Measurements from ENCODE around the gene PPM1L. TPM values are rescaled to one million over a fixed set of nuclear protein-coding genes. Genes with fewer than 3 reads are reported as not detected.

Gene PPM1L
- total RNA-seq, 1 donor: 0.86 TPM

GRCh38 chr3:161101609-161102008, 345.6 kb downstream of the PPM1L start:
- DNase-seq (ENCODE audit: low read depth): no peak
- TF ChIP-seq CTCF (IDR thresholded peaks at IDR 0.05; ENCODE audit: insufficient read depth, low read depth, low read length): no peak
- no peak overlapping the region for H3K4me3 ChIP-seq (ENCODE audit: low read depth, low read length)

- no peak for DNase-seq (ENCODE audit: low read depth)
- no peak for TF ChIP-seq CTCF (IDR thresholded peaks at IDR 0.05; ENCODE audit: insufficient read depth, low read depth, low read length)
- peak overlapping the region; percentile 76 for H3K4me3 ChIP-seq (ENCODE audit: low read depth, low read length)
Measured at GRCh38 chr3:161103776-161104385, 347.9 kb downstream of the PPM1L start.

- peak; percentile 65 for DNase-seq (ENCODE audit: low read depth)
- H3K4me3 ChIP-seq (ENCODE audit: low read depth, low read length): peak within 1 kb of the TSS; percentile 76
- TF ChIP-seq CTCF (IDR thresholded peaks at IDR 0.05; ENCODE audit: insufficient read depth, low read depth, low read length): no peak
Measured at GRCh38 chr3:161104561-161105551, 348.8 kb downstream of the PPM1L start, which contains the start of gene B3GALNT1. Gene B3GALNT1 (minus strand): TSS chr3:161105349. CDS start chr3:161086754, 18,595 bp downstream.

GRCh38 chr3:161107311-161107710, 351.3 kb downstream of the PPM1L start:
- no peak overlapping the region for H3K4me3 ChIP-seq (ENCODE audit: low read depth, low read length)
- DNase-seq (ENCODE audit: low read depth): no peak
- no peak for TF ChIP-seq CTCF (IDR thresholded peaks at IDR 0.05; ENCODE audit: insufficient read depth, low read depth, low read length)

- peak; percentile 9 for DNase-seq (ENCODE audit: low read depth)
- no peak for TF ChIP-seq CTCF (IDR thresholded peaks at IDR 0.05; ENCODE audit: insufficient read depth, low read depth, low read length)
- no peak overlapping the region for H3K4me3 ChIP-seq (ENCODE audit: low read depth, low read length)
Measured at GRCh38 chr3:161108840-161109239, 352.8 kb downstream of the PPM1L start.

GRCh38 chr3:161117646-161118045, 361.6 kb downstream of the PPM1L start:
- no peak overlapping the region for H3K4me3 ChIP-seq (ENCODE audit: low read depth, low read length)
- no peak for TF ChIP-seq CTCF (IDR thresholded peaks at IDR 0.05; ENCODE audit: insufficient read depth, low read depth, low read length)
- no peak for DNase-seq (ENCODE audit: low read depth)

Data from fibroblast of villous mesenchyme (primary cell).